ENCODE measurements around the gene DSCAM. TPM values are rescaled to one million over a fixed set of nuclear protein-coding genes. Genes with fewer than 3 reads are reported as not detected.

DSCAM gene
- total RNA-seq, 4 donors from 2014 or later, result 0.17 TPM; not detected in 3

DNA sequence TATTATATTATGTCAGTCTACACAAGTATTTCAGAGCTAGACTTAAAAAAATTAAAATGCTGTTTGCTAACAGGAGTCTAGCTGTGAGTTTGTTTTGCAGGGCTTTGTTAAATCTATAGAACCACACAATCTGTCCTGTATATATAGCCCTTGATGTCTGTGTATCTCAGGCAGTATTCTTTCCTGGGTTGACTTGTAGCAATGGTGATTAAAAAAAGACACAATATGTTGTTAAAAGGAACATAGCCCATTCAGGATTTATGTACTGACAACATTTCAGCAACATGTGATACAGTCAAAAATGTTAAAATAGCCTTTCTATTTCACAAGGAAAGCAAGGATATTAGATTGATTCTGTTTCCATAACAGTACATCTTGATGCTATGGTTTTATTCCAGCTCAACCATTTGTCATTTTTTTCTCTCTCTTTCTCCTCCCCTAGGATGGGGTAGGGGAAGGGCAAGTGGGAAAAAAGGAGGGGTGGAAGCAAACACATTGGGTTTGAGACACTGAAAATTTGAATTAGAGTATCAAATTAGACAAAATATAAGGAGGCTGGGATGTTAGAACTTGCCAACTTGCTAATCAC, 139.2 kb downstream of the DSCAM start:
- TF ChIP-seq, protein P1, sequence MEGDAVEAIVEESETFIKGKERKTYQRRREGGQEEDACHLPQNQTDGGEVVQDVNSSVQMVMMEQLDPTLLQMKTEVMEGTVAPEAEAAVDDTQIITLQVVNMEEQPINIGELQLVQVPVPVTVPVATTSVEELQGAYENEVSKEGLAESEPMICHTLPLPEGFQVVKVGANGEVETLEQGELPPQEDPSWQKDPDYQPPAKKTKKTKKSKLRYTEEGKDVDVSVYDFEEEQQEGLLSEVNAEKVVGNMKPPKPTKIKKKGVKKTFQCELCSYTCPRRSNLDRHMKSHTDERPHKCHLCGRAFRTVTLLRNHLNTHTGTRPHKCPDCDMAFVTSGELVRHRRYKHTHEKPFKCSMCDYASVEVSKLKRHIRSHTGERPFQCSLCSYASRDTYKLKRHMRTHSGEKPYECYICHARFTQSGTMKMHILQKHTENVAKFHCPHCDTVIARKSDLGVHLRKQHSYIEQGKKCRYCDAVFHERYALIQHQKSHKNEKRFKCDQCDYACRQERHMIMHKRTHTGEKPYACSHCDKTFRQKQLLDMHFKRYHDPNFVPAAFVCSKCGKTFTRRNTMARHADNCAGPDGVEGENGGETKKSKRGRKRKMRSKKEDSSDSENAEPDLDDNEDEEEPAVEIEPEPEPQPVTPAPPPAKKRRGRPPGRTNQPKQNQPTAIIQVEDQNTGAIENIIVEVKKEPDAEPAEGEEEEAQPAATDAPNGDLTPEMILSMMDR (IDR thresholded peaks at IDR 0.05; ENCODE audit: low read depth), result no peak

DNA sequence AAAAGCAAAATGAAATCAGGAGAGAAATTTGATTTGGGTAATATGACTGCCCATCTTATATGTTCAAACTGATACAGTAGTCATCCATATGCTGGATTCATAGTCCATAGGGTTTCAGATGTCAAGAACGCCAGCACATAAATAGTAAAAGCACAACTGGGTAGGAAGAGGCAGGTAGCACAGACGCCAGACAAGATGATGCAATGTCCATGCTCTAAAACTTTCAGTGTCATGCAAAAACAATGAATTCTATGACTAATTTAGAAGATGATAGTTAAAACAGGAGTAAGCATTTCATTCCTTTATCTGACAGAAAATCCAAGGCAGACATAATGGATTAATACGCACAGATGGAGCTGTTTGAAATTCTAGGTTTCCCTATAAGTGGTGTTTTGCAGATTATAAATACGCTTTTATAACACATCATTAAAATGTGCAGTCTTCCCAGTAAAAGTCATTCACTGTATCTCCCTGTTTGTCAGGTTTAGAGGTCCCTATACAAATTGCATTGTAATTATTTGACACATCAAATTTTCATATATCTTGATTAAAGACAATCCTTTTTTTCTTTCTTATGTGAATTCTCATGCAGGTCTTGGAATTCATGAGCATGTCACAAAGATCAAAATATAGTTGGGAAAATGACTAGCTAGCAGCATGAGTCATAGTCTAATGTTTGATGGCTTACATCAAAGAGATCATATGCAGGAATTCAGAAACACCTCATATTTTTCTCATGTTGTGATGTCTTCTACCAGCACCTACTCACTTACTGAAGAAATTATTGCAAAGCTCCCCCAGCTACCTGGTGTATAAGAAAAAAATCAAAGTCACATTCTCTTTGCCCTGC, 139.9 kb downstream of the DSCAM start:
- TF ChIP-seq, protein P1 (IDR thresholded peaks at IDR 0.05; ENCODE audit: low read depth), result no peak

DNA sequence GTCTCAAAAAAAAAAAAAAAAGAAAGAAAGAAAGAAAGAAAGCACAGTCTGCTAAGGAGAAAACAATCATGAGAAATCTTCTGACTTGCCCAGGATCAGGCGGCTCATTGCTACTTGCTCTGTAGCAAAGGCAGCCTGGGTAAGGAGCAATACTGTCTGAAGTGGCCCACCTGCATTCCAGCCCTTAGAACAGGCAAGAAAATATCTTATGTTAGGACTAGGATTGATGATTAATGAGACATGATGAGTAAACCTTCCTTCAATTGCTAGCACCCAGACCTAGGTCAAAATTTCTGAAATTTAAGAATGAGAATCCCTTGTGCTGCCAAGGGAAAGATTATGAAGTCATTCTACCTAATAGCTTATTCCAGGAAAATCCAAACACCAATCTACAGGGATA, 140.8 kb downstream of the DSCAM start:
- TF ChIP-seq, protein P1 (IDR thresholded peaks at IDR 0.05; ENCODE audit: low read depth), result no peak

DNA sequence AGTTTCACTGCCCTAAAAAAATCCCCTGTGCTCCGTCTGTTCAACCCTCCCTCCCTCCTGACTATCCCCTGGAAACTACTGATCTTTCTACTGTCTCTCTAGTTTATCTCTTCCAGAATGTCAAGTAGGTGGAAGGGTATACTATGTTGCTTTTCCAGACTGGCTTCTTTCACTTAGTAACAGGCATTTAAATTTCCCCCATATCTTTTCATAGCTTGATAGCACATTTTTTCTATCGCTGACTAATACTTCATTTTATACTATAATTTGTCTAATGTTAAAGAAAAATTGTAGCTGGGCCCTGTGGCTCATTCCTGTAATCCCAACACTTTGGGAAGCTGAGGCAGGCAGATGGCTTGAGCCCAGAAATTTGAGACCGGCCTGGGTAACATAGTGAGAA, 142.8 kb downstream of the DSCAM start:
- TF ChIP-seq, protein P1 (IDR thresholded peaks at IDR 0.05; ENCODE audit: low read depth), result no peak

DNA sequence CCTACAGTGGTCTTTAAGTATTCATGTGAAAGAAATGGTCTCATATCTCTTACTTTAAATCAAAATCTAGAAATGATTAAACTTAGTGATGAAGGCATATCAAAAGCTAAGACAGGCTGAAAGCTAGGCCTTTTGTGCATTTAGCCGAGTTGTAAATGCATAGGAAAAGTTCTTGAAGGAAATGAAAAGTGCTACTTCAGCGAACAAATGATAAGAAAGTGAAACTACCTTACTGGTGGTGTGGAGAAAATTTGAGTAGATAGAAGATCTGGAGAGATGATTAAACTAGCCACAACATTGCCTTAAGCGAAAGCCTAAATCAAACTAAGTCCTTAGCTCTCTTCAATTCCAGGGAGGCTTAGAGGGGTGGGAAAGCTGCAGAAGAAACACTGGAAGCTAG, 147.6 kb downstream of the DSCAM start:
- TF ChIP-seq, protein P1 (IDR thresholded peaks at IDR 0.05; ENCODE audit: low read depth), result no peak

DNA sequence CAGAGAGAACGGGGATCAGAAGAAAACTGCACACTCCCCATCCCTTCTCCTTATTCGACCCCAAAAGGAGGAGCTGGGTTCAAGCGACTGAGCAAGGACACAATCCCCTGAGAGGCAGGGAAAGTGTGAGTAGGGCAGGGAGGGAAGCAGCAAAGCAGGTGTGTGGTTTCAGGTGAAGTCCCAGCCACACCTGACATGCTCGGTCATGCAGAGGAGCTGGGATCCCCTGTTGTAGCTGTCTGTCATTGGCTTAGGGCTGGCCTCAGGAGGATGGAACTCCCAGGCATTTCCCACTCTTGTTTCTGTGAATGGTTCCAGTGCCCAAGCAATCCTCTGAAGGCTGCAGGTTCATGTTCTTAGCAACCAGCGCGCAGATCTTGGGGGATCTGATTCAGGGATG, 150.7 kb downstream of the DSCAM start:
- TF ChIP-seq, protein P1 (IDR thresholded peaks at IDR 0.05; ENCODE audit: low read depth), result no peak

DNA sequence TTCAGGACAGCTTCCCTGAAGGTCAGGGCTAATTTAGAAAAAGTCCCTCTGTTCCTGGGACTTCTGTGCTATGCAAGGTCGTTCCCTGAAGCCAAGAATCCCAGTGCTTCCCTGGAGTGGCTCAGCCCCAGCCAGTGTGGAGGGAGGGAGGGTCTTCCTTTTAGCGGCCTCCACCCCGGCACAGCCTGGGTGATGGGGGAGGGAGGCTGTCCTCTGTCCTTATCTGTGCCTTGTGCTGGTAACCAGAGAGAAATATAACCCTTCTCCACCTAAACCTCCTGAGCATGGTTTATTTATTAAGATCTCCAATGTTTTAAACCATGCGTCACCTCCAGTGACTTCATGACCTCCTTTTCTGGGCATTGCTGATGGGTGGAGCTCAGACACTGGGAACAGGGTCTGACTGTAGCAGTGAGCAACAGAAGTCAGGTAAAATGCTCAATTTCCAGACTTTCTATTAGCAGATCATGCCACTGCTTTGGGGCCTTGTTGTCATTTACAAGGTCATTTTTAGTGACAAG, 157.1 kb downstream of the DSCAM start:
- TF ChIP-seq, protein P1 (IDR thresholded peaks at IDR 0.05; ENCODE audit: low read depth), result no peak
